Breast epithelium (tissue), 4 donors: Measurements from ENCODE around the gene BIRC7. TPM values are rescaled to one million over a fixed set of nuclear protein-coding genes. Genes with fewer than 3 reads are reported as not detected.

Experiments
- DNase-seq, 2 donors: peaks; one replicate each; pipeline ENCODE4 v3.0.0-alpha.2; 2019; ENCODE audit warnings: low spot score in 2 of 2
- H3K27ac ChIP-seq, 2 donors: fragments of 200-600 bp; sonication (generic) in 1 of 2; one replicate each; pipeline ENCODE4 v1.5.1; 2016 to 2019; ENCODE audit warnings: mild to moderate bottlenecking in 1 of 2
- H3K27me3 ChIP-seq, 2 donors: fragments of 200-600 bp; sonication (generic) in 1 of 2; one replicate each; pipeline versions ENCODE4 v1.5.1 to v1.6.0; 2017 to 2019; ENCODE audit warnings: control low read depth in 1 of 2, mild to moderate bottlenecking in 1 of 2
- H3K36me3 ChIP-seq: fragments of 200-600 bp; one replicate; pipeline ENCODE4 v1.5.1; 2019
- H3K4me1 ChIP-seq, 2 donors: fragments of 200-600 bp; sonication (generic); one replicate each; pipeline ENCODE4 v1.5.1; 2016 to 2019; ENCODE audit warnings: control low read depth in 1 of 2
- H3K4me3 ChIP-seq, 3 donors: fragments of 200-600 bp; sonication (generic); 1 replicate in 2 of 3; 2 replicates in 1 of 3; pipeline ENCODE4 v1.5.1; 2016 to 2019; ENCODE audit warnings: mild to moderate bottlenecking in 3 of 3, moderate library complexity in 2 of 3
- H3K9me3 ChIP-seq, 2 donors: fragments of 200-600 bp; sonication (generic) in 1 of 2; one replicate each; pipeline ENCODE4 v1.5.1; 2016 to 2019; ENCODE audit warnings: control low read depth in 1 of 2
- CTCF ChIP-seq, 3 donors: fragments of 450-650 bp; IDR thresholded peaks; one replicate each; pipeline ENCODE4 v1.5.1; 2016 to 2017; ENCODE audit warnings: antibody characterized with exemption in 3 of 3, mild to moderate bottlenecking in 3 of 3, moderate library complexity in 3 of 3
- POLR2A ChIP-seq: fragments of 450-650 bp; IDR thresholded peaks from one replicate; pipeline ENCODE4 v1.6.1; 2016; ENCODE audit warnings: antibody characterized with exemption, mild to moderate bottlenecking, moderate library complexity
- POLR2AphosphoS5 ChIP-seq, 3 donors: sonication (generic); formaldehyde crosslinking; IDR thresholded peaks; one replicate each; pipeline ENCODE4 v1.6.1; 2017; ENCODE audit warnings: antibody characterized with exemption in 3 of 3
- intact Hi-C: fragments of 100-400 bp; cut with DNase I; formaldehyde crosslinking; loops from one replicate; pipeline ENCODE4 v1.15.1; 2023; ENCODE audit warnings: low total_unique reads
- total RNA-seq, 3 donors: library from RNA; depleted of rRNA; stranded (reverse); fragments of >200 nt; gene quantifications; one replicate each; pipeline ENCODE4 v1.1.0, GENCODE V29; 2016

BIRC7 gene
- total RNA-seq, 3 donors from 2014 or later = 0.32 to 1.2 TPM; not detected in 1

DNA sequence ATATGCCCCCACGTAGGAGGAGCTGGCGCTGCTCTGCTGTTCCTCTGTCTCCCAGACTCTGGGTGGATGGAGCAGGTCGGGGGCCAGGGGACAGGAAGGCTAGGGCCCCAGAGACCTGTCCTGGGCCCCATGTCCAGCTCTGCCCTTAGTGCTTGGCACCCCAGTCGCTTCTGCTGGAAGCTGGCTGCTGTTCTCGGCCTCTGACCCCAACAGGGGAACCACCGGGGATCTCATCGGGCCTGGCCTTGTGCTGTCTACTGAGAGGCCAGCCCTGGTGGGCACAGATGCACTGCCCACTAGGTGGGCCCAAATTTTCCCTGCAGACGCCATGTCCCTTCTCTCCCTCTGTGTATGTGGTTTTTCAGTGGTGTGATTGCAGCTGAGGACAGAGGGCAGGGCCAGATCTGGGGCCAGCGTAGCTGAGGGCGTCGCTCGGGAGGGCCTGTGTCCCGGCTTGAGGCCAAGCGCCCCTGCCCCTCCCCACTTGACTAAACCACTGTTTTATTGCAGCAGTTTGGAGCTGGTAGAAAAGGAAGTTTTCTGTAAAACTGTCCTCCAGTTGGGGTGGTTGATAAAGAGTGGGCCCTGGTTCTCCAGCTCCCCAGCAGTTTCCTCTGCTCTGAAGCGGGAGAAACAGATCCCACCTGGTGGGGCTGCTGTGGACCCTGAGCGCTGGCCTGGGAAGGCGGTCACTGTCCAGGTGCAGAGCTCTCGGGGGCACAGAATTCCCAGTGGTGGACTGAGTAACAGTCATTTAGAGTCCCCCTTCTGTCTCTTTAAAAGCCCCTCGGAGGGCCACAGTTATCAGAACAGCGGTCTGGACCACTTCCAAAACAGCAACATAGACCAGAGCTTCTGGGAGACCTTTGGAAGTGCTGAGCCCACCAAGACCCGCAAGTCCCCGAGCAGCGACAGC is 51.3 kb downstream of the BIRC7 start:
- Histone ChIP-seq H3K4me1 (no peaks in the 10 kb centered on the region), H3K36me3 (no peaks in the 10 kb centered on the region), H3K27me3 (no peaks in the 10 kb centered on the region), H3K9me3 (no peaks in the 10 kb centered on the region), H3K4me3 (no peak overlapping the region), H3K27ac (no peak overlapping the region)
- TF ChIP-seq CTCF (IDR thresholded peaks at IDR 0.05) = no peak
- no peak for TF ChIP-seq POLR2AphosphoS5 (IDR thresholded peaks at IDR 0.05)
- no peak for TF ChIP-seq POLR2A
- DNase-seq = no peak
- intact Hi-C loops = no loop called here

GRCh38 chr20:63287697-63288580 is 52.2 kb downstream of the BIRC7 start:
- DNase-seq = no peak
- Histone ChIP-seq H3K4me3 (no peak overlapping the region), H3K4me1 (no peaks in the 10 kb centered on the region), H3K36me3 (no peaks in the 10 kb centered on the region), H3K9me3 (no peaks in the 10 kb centered on the region), H3K27me3 (peaks cover 0 to 4% of the 10 kb centered on the region in 2 donors), H3K27ac (no peak overlapping the region)
- intact Hi-C loops = no loop called here
- TF ChIP-seq POLR2AphosphoS5 (IDR thresholded peaks at IDR 0.05) (no peak), CTCF (IDR thresholded peaks at IDR 0.05) (no peak), POLR2A (no peak)

DNA sequence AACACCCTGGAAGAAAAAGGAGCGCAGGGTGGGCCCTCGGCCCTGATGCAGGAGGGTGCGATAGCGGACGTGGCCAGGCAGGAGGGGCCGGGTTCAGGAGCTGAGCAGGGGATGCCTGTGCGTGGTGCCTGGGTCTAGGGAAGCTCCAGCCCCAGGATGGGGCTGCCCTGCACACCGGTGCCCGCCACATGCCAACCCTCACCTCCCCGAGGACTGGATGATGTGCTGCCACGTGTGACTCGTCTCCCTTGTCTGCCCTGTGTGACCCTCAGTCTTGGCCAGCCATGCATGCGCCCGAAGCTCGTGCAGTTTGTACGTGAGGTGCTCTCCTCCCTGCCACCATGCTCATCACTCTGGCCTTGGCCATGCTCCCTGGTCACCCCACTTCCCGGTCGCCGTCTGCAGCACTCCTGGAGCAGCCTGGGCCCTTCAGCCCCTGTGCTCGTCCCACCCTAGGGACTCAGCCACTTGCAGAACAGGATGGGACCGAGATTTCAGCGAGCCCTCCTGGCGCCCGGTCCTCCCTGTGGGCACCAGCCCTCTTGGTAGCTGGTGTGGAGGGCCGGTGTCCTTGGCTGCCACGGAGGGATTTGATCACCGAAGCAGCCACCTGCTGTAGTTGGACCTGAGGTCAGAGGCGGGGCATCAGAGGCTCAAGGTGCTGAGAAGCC is 53.0 kb downstream of the BIRC7 start:
- peaks cover 0 to 12% of the 10 kb centered on the region in 2 donors for H3K27me3 ChIP-seq
- H3K36me3 ChIP-seq = no peaks in the 10 kb centered on the region
- intact Hi-C loops = no loop called here
- no peak for TF ChIP-seq CTCF (IDR thresholded peaks at IDR 0.05)
- TF ChIP-seq POLR2A = no peak
- no peak for TF ChIP-seq POLR2AphosphoS5 (IDR thresholded peaks at IDR 0.05)
- H3K9me3 ChIP-seq = no peaks in the 10 kb centered on the region
- no peaks in the 10 kb centered on the region for H3K4me1 ChIP-seq
- H3K27ac ChIP-seq = no peak overlapping the region
- H3K4me3 ChIP-seq = no peak overlapping the region
- no peak for DNase-seq

- H3K27ac ChIP-seq = no peak overlapping the region
- H3K4me1 ChIP-seq = no peaks in the 10 kb centered on the region
- peaks cover 0 to 19% of the 10 kb centered on the region in 2 donors for H3K27me3 ChIP-seq
- no peak overlapping the region for H3K4me3 ChIP-seq
- TF ChIP-seq CTCF (IDR thresholded peaks at IDR 0.05) = no peak
- no peak for TF ChIP-seq POLR2AphosphoS5 (IDR thresholded peaks at IDR 0.05)
- TF ChIP-seq POLR2A = no peak
- intact Hi-C loops = no loop called here
- no peak for DNase-seq
- H3K9me3 ChIP-seq = no peaks in the 10 kb centered on the region
- H3K36me3 ChIP-seq = no peaks in the 10 kb centered on the region
Measured at GRCh38 chr20:63289311-63290135, 53.8 kb downstream of the BIRC7 start.

Other genes with a start within 250 kb of the BIRC7 start
- not detected for gene BHLHE23, start 228.9 kb upstream of the BIRC7 start, total RNA-seq
- gene YTHDF1, start 19.8 kb upstream of the BIRC7 start, total RNA-seq = 10 to 100 TPM; 23.0 to 32.8 (median 28.2) TPM
- not detected for gene NKAIN4, start 18.6 kb downstream of the BIRC7 start, total RNA-seq
- 10 to 100 TPM; 24.3 to 44.6 (median 38.2) TPM for gene ARFGAP1, start 36.9 kb downstream of the BIRC7 start, total RNA-seq
- gene COL20A1, start 57.3 kb downstream of the BIRC7 start, total RNA-seq = not detected
- gene CHRNA4, start 125.4 kb downstream of the BIRC7 start, total RNA-seq = not detected
- gene KCNQ2, start 236.8 kb downstream of the BIRC7 start, total RNA-seq = not detected